NCI-H2227 treated with DMSO at 0.1 percent for 48 hours (cell line): ENCODE measurements around the gene RUNX2.

Experiments
- DNase-seq: peaks from one replicate; lab custom pipeline; 2025; lab: John Stamatoyannopoulos, UW

The RUNX2 gene

GRCh38 chr6:45518013-45518720, 190.0 kb downstream of the RUNX2 start:
- no peak for DNase-seq

GRCh38 chr6:45521226-45521625, 193.1 kb downstream of the RUNX2 start:
- DNase-seq, result no peak

- DNase-seq, result no peak
Observed at GRCh38 chr6:45522486-45522885, 194.4 kb downstream of the RUNX2 start.

- no peak for DNase-seq
Observed at GRCh38 chr6:45527210-45527609, 199.1 kb downstream of the RUNX2 start.

- no peak for DNase-seq
Observed at GRCh38 chr6:45531999-45532595, 204.0 kb downstream of the RUNX2 start.

- DNase-seq, result no peak
Observed at GRCh38 chr6:45532721-45533210, 204.6 kb downstream of the RUNX2 start.

- no peak for DNase-seq
Observed at GRCh38 chr6:45533386-45533785, 205.3 kb downstream of the RUNX2 start.

GRCh38 chr6:45535933-45536332, 207.8 kb downstream of the RUNX2 start:
- no peak for DNase-seq

- DNase-seq, result no peak
Observed at GRCh38 chr6:45537539-45537938, 209.4 kb downstream of the RUNX2 start.

GRCh38 chr6:45538641-45539547, 210.8 kb downstream of the RUNX2 start:
- no peak for DNase-seq

- no peak for DNase-seq
Observed at GRCh38 chr6:45540375-45540920, 212.3 kb downstream of the RUNX2 start.

GRCh38 chr6:45541934-45542333, 213.8 kb downstream of the RUNX2 start:
- no peak for DNase-seq

- DNase-seq, result no peak
Observed at GRCh38 chr6:45543298-45544235, 215.4 kb downstream of the RUNX2 start.

- no peak for DNase-seq
Observed at GRCh38 chr6:45545416-45545815, 217.3 kb downstream of the RUNX2 start.

GRCh38 chr6:45548657-45549515, 220.8 kb downstream of the RUNX2 start:
- DNase-seq, result no peak

- DNase-seq, result no peak
Observed at GRCh38 chr6:45552536-45552935, 224.4 kb downstream of the RUNX2 start.

GRCh38 chr6:45553730-45554344, 225.7 kb downstream of the RUNX2 start:
- DNase-seq, result no peak

- no peak for DNase-seq
Observed at GRCh38 chr6:45554591-45554990, 226.5 kb downstream of the RUNX2 start.

GRCh38 chr6:45555981-45556771, 228.0 kb downstream of the RUNX2 start:
- DNase-seq, result no peak
